GM12872 (cell line): ENCODE measurements around the gene C1orf52.

ENCODE experiments used
- CTCF ChIP-seq: IDR thresholded peaks from 3 replicates; pipeline ENCODE4 v1.5.1; 2011; ENCODE audit warnings: low read depth, mild to moderate bottlenecking, low read length, moderate library complexity; ENCODE audit not compliant: insufficient read depth

C1orf52 gene

GRCh38 chr1:85297855-85298629 lies 38.6 kb upstream of the C1orf52 start:
- TF ChIP-seq CTCF, result no peak

GRCh38 chr1:85297538-85297854 lies 38.0 kb upstream of the C1orf52 start:
- no peak for TF ChIP-seq CTCF

- TF ChIP-seq CTCF, result no peak
These were observed 37.5 kb upstream of the C1orf52 start for GRCh38 chr1:85296980-85297379.

- TF ChIP-seq CTCF, result no peak
These were observed 36.2 kb upstream of the C1orf52 start for GRCh38 chr1:85295654-85296053.

GRCh38 chr1:85295006-85295431 lies 35.6 kb upstream of the C1orf52 start:
- no peak for TF ChIP-seq CTCF

- no peak for TF ChIP-seq CTCF
These were observed 31.4 kb upstream of the C1orf52 start for GRCh38 chr1:85290826-85291225.

GRCh38 chr1:85289848-85290335 lies 30.4 kb upstream of the C1orf52 start:
- no peak for TF ChIP-seq CTCF
